A673 (cell line): Measurements from ENCODE around the gene GUCA1A. TPM values are rescaled to one million over a fixed set of nuclear protein-coding genes. Genes with fewer than 3 reads are reported as not detected.

Experiments
- BruUV-seq: library from RNA; stranded (reverse); fragments of 400-500 nt; replicated peaks from 2 replicates; lab custom pipeline; 2021; lab: Mats Ljungman, UMichigan
- CTCF ChIA-PET: fragments of 300-600 bp; sonication (Branson Sonifier 250); formaldehyde crosslinking; loops from one replicate; lab custom pipeline; 2022; ENCODE audit warnings: antibody characterized with exemption; lab: Charles Lee
- POLR2A ChIA-PET: fragments of 300-600 bp; sonication (Branson Sonifier 250); formaldehyde crosslinking; loops from one replicate; lab custom pipeline; 2022; ENCODE audit warnings: antibody characterized with exemption; ENCODE audit not compliant: low non-redundant PET; lab: Charles Lee
- DNase-seq: peaks from one replicate; pipeline ENCODE4 v3.0.0-alpha.2; 2015; ENCODE audit warnings: low spot score
- H3K27ac ChIP-seq: fragments of 200-600 bp; sonication (generic); 2 replicates; pipeline ENCODE4 v1.5.1; 2016; ENCODE audit warnings: mixed run types, low read depth, mild to moderate bottlenecking, mixed read lengths, antibody characterized with exemption, low read length; ENCODE audit not compliant: poor library complexity, severe bottlenecking
- H3K27me3 ChIP-seq: fragments of 200-600 bp; sonication (generic); replicated peaks from 2 replicates; pipeline ENCODE4 v1.6.1; 2017; ENCODE audit warnings: mixed run types, low read depth, mild to moderate bottlenecking, mixed read lengths, antibody characterized with exemption, low read length; ENCODE audit not compliant: insufficient read depth, poor library complexity
- H3K36me3 ChIP-seq: fragments of 200-600 bp; sonication (generic); 2 replicates; pipeline ENCODE4 v1.6.1; 2016; ENCODE audit warnings: mixed run types, mild to moderate bottlenecking, mixed read lengths, antibody characterized with exemption, low read length; ENCODE audit not compliant: insufficient read depth, poor library complexity, severe bottlenecking
- H3K4me1 ChIP-seq: fragments of 200-600 bp; sonication (generic); 2 replicates; pipeline ENCODE4 v1.6.1; 2017; ENCODE audit warnings: mixed run types, mild to moderate bottlenecking, mixed read lengths, antibody characterized with exemption, low read length; ENCODE audit not compliant: insufficient read depth, poor library complexity, severe bottlenecking
- H3K4me3 ChIP-seq: fragments of 200-600 bp; sonication (generic); 2 replicates; pipeline ENCODE4 v1.5.1; 2016; ENCODE audit warnings: low read depth, mixed run types, mild to moderate bottlenecking, mixed read lengths, low read length; ENCODE audit not compliant: poor library complexity, severe bottlenecking
- H3K9me3 ChIP-seq: fragments of 200-600 bp; sonication (generic); 2 replicates; pipeline ENCODE4 v1.6.1; 2016; ENCODE audit warnings: mixed run types, low read depth, mild to moderate bottlenecking, mixed read lengths, antibody characterized with exemption, low read length; ENCODE audit not compliant: poor library complexity, severe bottlenecking
- EZH2 ChIP-seq: fragments of 200-600 bp; sonication (generic); IDR thresholded peaks from 2 replicates; pipeline ENCODE4 v1.6.1; 2017; ENCODE audit warnings: borderline replicate concordance, low read depth, mild to moderate bottlenecking, mixed read lengths, antibody characterized with exemption, low read length; ENCODE audit not compliant: poor library complexity, severe bottlenecking
- intact Hi-C: fragments of 100-400 bp; cut with micrococcal nuclease; formaldehyde crosslinking; loops from one replicate; pipeline ENCODE4 v1.10.0; 2022; ENCODE audit not compliant: unreplicated experiment
- total RNA-seq: library from RNA; stranded (reverse); gene quantifications from 2 replicates; pipeline ENCODE4 v1.2.3, GENCODE V29; 2021
- TF ChIP-seq, protein P1 (sequence below): fragments of 300-800, 200-600 bp; sonication (generic); conservative IDR thresholded peaks from 2 replicates; pipeline ENCODE4 v1.5.1; 2017; ENCODE audit warnings: low read depth, mild to moderate bottlenecking, antibody characterized with exemption, low read length, moderate library complexity, mixed read lengths

The GUCA1A gene
- total RNA-seq, 1 experiment from 2014 or later = not detected

DNA sequence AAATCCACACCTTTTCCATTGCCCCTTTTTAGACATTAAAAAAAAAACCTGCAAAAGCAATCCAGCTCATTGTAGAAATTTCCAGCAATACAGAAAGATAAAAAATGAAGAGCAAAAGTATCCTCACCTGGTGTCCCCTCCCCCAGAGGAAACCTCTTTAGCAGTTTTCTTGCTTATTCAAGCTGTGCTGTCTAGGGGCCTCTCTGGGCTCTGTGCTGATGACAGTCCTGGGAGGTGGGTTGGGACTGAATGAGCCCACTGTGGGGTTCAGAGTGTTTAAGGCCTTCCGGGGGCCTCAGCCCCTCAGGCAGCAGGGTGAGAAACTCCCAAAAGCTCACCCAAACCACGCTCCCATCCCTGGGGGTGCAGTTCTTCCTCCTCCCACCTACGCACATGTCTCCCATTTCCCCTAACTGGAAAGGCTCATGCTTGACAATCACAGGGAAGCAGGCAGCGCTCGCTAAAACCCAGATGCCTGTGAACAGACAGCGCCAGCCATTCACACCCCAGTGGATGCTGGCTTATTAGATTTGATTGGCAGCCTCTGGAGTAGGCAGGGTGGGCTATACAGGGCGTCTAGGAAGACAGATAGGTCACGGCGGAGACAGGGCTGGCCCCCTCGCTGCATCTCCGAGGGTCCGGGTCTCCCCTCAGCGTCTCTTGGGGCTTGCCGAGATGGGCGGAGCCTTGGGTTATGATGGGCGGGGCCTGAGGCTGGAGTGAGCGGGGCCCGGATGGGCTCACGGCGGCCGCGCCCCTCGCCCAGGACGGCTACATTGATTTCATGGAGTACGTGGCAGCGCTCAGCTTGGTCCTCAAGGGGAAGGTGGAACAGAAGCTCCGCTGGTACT is 4.6 kb downstream of the GUCA1A start:
- Histone ChIP-seq H3K36me3 (no peaks in the 10 kb centered on the region), H3K4me1 (no peaks in the 10 kb centered on the region), H3K9me3 (no peaks in the 10 kb centered on the region), H3K4me3 (no peak overlapping the region), H3K27me3 (no peaks in the 10 kb centered on the region), H3K27ac (no peak overlapping the region)
- ChIA-PET POLR2A (no interaction called here), CTCF (interaction anchor here (0.5 kb wide), 1 partner anchor 85 kb away, joined by 5 read pairs; no protein-coding TSS in a partner anchor)
- no peak for TF ChIP-seq EZH2
- TF ChIP-seq, protein P1, sequence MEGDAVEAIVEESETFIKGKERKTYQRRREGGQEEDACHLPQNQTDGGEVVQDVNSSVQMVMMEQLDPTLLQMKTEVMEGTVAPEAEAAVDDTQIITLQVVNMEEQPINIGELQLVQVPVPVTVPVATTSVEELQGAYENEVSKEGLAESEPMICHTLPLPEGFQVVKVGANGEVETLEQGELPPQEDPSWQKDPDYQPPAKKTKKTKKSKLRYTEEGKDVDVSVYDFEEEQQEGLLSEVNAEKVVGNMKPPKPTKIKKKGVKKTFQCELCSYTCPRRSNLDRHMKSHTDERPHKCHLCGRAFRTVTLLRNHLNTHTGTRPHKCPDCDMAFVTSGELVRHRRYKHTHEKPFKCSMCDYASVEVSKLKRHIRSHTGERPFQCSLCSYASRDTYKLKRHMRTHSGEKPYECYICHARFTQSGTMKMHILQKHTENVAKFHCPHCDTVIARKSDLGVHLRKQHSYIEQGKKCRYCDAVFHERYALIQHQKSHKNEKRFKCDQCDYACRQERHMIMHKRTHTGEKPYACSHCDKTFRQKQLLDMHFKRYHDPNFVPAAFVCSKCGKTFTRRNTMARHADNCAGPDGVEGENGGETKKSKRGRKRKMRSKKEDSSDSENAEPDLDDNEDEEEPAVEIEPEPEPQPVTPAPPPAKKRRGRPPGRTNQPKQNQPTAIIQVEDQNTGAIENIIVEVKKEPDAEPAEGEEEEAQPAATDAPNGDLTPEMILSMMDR = no peak
- BruUV-seq = no TSS peak
- DNase-seq = no peak
- intact Hi-C loops = no loop called here

DNA sequence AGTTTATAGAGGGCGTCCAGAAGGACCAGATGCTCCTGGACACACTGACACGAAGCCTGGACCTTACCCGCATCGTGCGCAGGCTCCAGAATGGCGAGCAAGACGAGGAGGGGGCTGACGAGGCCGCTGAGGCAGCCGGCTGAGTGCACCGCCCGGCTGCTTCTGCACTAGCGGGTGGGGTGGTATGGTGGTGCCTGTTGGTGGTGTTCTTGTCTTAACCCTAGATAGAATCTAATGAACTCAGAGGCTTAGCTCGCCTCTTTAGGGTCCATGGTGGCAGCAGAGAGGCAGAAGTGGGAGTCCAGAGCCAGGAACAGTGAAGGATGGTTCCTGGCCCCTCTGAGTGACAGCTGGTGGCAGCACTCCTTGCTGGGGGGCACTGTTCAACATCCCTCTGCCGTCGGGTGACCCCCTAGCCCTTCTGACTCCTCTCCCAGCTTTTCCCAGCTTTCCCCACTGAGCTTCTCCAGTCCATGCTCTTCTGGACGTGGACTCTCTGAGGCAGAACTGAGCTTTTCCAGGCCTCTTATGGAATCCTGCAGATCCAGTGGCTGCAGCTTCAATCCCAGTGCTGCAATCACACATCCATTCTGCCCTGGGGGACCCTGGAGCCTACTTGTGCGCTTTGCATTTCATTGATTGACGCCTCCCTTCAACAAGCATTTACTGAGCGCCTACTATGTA is 6.2 kb downstream of the GUCA1A start:
- Histone ChIP-seq H3K27ac (no peak overlapping the region), H3K4me1 (no peaks in the 10 kb centered on the region), H3K9me3 (no peaks in the 10 kb centered on the region), H3K27me3 (no peaks in the 10 kb centered on the region), H3K36me3 (no peaks in the 10 kb centered on the region), H3K4me3 (no peak overlapping the region)
- no peak for TF ChIP-seq EZH2
- TF ChIP-seq, protein P1 = no peak
- ChIA-PET CTCF (no interaction called here), POLR2A (no interaction called here)
- no peak for DNase-seq
- intact Hi-C loops = no loop called here
- no TSS peak for BruUV-seq

DNA sequence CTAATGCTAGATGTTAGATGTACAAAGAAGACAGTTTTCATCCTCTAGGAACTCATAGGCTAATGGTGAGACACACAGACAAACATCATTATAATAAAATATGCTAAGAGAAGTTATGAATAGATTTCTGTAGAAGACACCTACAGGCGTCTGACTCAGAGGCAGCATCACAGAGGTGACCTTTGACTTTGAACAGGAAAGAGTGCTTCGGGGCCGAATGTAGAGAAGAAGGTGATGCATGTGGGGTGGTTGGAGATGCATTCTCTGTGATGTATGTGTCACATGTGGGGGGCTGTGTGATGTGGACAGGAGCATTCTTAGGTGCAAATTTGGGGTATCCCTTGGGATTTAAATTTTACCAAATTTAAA is 6.8 kb downstream of the GUCA1A start:
- Histone ChIP-seq H3K27ac (no peak overlapping the region), H3K4me1 (no peaks in the 10 kb centered on the region), H3K9me3 (no peaks in the 10 kb centered on the region), H3K27me3 (no peaks in the 10 kb centered on the region), H3K36me3 (no peaks in the 10 kb centered on the region), H3K4me3 (no peak overlapping the region)
- BruUV-seq = no TSS peak
- no peak for DNase-seq
- no peak for TF ChIP-seq EZH2
- TF ChIP-seq, protein P1 = no peak
- POLR2A ChIA-PET = no interaction called here
- CTCF ChIA-PET = no interaction called here
- intact Hi-C loops = no loop called here
